HG03060 (cell line): Measurements from ENCODE around the gene CCDC148.
"Not testable (repeated sequence)": the region's sequence is repeated elsewhere in the genome, so short reads cannot be mapped to it uniquely, and the experiment has no call there.

Experiments
- ATAC-seq: cut with Tn5 transposase; IDR thresholded peaks from one replicate; pipeline ENCODE4 v1.9.1; 2021; ENCODE audit warnings: low read depth, moderate number of reproducible peaks; ENCODE audit not compliant: unreplicated experiment

The CCDC148 gene

GRCh38 chr2:158312981-158313380, 143.6 kb downstream of the CCDC148 start:
- ATAC-seq, result no peak

- not testable (repeated sequence) for ATAC-seq
Measured at GRCh38 chr2:158310407-158310806, 146.1 kb downstream of the CCDC148 start.

DNA sequence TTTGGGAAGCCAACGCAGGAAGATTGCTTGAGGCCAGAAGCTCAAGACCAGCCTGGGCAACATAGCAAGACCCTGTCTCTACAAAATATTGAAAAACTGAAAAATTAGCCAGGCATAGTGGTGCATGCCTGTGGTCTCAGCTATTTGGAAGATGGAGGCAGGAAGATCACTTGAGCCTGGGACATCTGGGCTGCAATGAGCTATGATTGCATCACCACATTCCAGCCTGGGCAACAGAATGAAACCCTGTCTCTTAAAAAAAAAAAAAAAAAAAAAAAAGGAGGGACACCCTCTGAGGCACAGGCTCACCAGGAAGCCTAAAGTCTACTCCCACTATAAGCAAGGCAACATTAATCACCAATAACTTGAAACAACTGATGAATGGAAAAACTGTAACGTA, 151.1 kb downstream of the CCDC148 start:
- no peak for ATAC-seq

GRCh38 chr2:158300394-158300793, 156.2 kb downstream of the CCDC148 start:
- ATAC-seq, result no peak

GRCh38 chr2:158297606-158298005, 158.9 kb downstream of the CCDC148 start:
- no peak for ATAC-seq

DNA sequence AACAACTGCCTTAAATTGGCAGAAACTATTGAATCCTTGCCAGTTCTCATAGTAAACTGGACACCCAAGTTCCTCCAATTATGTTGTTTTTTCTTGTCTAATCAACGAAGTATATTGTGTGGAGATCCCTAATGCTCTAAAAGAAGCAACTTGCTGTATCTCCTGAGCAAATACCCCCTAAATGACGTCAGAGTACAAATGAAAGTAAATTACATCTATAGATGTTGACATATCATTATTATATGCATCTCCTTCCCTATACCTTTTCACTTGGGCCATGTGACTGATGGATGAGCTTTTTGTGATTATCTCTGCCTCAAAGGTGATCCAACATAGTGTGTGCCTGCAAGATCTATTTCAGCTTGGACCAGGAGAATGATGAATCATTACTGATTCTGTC, 159.4 kb downstream of the CCDC148 start:
- no peak for ATAC-seq

GRCh38 chr2:158293722-158294121, 162.8 kb downstream of the CCDC148 start:
- ATAC-seq, result no peak

- no peak for ATAC-seq
Measured at GRCh38 chr2:158291544-158292180, 164.9 kb downstream of the CCDC148 start.

DNA sequence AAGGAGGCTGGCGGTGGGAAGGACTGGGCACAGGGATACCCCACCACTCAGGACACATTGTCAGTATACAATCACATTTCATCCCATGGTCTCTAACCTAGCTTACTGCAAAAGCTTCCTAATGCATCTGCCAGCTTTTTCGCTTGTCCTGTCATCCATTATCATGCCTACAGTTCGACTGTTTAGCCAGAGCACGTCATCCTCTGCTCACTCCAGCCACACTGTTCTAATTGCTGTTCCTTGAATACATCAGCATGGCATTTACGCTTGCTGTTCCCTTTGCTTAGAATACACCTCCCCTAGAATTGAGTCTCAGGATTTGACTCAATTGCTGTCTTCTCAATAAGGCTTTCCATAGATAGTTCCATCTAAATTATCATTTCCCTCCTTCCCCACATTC, 166.3 kb downstream of the CCDC148 start:
- ATAC-seq, result no peak

- no peak for ATAC-seq
Measured at GRCh38 chr2:158276619-158277471, 179.7 kb downstream of the CCDC148 start.

GRCh38 chr2:158273791-158274190, 182.8 kb downstream of the CCDC148 start:
- ATAC-seq, result no peak

DNA sequence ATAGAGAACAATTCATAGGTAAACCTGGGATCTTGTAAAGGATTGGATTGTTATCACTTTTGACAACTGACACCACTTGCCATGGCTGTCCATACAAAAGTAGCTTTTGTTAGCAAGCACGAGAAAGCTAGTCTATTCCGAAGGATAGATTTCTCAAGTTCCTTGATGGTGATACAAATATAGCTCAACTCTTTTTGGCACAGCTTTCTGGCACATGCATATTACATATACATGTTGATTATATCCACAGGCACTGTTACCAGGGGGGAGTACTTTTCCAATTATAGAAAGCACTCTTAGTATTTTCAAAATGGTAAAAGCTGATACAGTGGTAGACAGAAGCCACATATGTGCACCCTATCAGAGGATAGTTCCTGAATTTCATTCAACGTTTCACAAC, 186.0 kb downstream of the CCDC148 start:
- no peak for ATAC-seq

DNA sequence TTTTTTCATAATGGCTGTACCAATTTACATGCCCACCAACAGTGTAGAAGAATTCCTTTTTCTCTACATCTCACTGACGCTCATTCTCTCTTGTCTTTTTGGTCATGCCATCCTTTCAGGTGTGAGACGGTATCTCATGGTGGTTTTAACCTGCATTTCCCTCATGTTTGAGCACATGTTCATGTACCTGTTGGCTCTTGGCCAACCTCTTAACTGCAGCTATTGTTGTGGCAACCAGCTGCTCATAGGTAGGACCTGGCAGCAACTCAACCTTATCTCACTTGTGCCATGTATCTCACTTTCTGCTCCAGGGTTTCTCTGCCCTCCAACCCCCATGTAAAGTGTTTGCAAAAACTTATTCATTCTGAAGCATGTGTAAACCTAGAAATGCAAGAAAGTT, 187.4 kb downstream of the CCDC148 start:
- ATAC-seq, result no peak

GRCh38 chr2:158266111-158266510, 190.4 kb downstream of the CCDC148 start:
- no peak for ATAC-seq

DNA sequence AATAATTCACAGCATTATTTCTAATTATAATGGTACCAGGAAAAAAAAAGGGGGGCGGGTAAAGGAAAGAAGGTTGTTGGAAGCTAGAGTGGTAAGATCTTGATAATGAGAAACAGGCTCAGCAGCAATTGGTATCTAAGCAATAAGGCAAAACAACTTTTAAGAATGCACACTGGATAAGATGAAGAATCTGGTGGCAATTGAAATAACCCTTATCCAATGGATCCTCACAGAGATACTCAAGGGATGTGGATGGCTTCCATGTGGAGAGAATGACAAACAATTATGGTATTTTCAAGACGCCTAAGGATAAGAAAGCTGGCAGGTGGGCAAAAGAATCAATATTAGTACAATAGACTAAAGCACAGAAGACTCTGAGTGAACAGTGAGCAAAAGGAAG, 201.3 kb downstream of the CCDC148 start:
- no peak for ATAC-seq

- no peak for ATAC-seq
Measured at GRCh38 chr2:158253170-158253569, 203.4 kb downstream of the CCDC148 start.

- ATAC-seq, result no peak
Measured at GRCh38 chr2:158251356-158251755, 205.2 kb downstream of the CCDC148 start.

- ATAC-seq, result no peak
Measured at GRCh38 chr2:158243392-158243791, 213.2 kb downstream of the CCDC148 start.

DNA sequence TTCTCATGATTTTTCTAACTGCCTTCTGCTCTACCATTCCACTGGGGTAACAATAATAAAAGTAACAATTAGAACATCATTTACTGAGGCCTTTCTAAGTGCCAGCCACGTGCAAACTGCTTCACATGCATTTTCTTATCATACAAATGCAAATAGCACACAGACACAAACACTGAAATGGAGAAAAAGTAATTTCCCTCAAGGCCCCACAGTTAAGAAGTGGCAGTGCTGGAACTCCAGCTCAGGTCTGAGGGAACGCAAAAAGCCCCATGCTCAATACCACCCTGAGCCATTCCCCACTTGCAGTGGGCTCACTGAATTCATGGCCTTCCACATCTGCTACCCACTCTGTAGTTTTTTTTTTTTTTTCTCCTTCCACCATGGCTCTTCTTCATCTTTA, 214.3 kb downstream of the CCDC148 start:
- no peak for ATAC-seq

GRCh38 chr2:158240975-158241374, 215.6 kb downstream of the CCDC148 start:
- no peak for ATAC-seq

DNA sequence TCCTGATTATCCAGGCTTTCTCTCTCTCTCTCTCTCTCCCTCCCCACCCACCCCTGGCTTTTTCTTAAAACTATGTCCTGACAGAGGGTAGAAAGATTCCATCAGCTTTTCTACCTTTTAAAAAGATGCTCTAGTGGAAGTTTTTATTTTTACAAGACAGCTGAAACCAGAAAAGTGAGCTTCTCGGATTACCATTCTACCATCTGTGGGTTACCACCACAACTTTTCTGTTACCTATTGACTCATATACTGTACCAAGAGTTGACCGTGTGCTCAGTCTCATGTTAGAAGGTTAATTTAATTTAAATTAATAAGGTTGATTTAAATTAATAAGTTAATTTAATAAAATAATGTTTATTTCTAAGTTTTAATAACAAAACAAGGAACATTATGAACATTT, 217.3 kb downstream of the CCDC148 start:
- ATAC-seq, result no peak

GRCh38 chr2:158234497-158234896, 222.1 kb downstream of the CCDC148 start:
- no peak for ATAC-seq
